HepG2 (cell line): Measurements from ENCODE around the gene ABTB2. TPM values are rescaled to one million over a fixed set of nuclear protein-coding genes. Genes with fewer than 3 reads are reported as not detected.

Source experiments
- ARID2 ChIP-seq: sonication (generic); formaldehyde crosslinking; IDR thresholded peaks from 2 replicates; pipeline ENCODE4 v1.8.1; 2022; ENCODE audit warnings: mild to moderate bottlenecking, missing genetic modification reagents, borderline replicate concordance
- ATF5 ChIP-seq: sonication (generic); formaldehyde crosslinking; IDR thresholded peaks from 2 replicates; pipeline ENCODE4 v1.4.0; 2020; ENCODE audit warnings: mild to moderate bottlenecking, low read depth, missing genetic modification reagents
- CBX5 ChIP-seq: sonication (generic); formaldehyde crosslinking; IDR thresholded peaks from 2 replicates; pipeline ENCODE4 v1.4.0; 2020; ENCODE audit warnings: missing genetic modification reagents, borderline replicate concordance
- CHD2 ChIP-seq: IDR thresholded peaks from 2 replicates; pipeline ENCODE4 v1.6.1; 2011; ENCODE audit warnings: low read depth, low read length, improper control_type of control experiment
- DMAP1 ChIP-seq: IDR thresholded peaks from 2 replicates; pipeline ENCODE4 v1.6.1; 2016
- ERF ChIP-seq: IDR thresholded peaks from 2 replicates; pipeline ENCODE4 v1.6.1; 2018; ENCODE audit warnings: missing biosample characterization, missing genetic modification reagents
- FLYWCH1 ChIP-seq: sonication (generic); formaldehyde crosslinking; IDR thresholded peaks from 2 replicates; pipeline ENCODE4 v1.8.1; 2023; ENCODE audit warnings: mild to moderate bottlenecking, missing genetic modification reagents
- GRHL1 ChIP-seq: sonication (generic); formaldehyde crosslinking; conservative IDR thresholded peaks from 2 replicates; pipeline ENCODE4 v1.8.0; 2022; ENCODE audit warnings: missing genetic modification reagents
- GTF2F1 ChIP-seq: fragments of 150-350 bp; IDR thresholded peaks from 2 replicates; pipeline ENCODE4 v1.6.1; 2014; ENCODE audit warnings: low read length
- HNRNPK ChIP-seq: fragments of 200-400 bp; formaldehyde crosslinking; IDR thresholded peaks from 2 replicates; pipeline ENCODE4 v1.6.1; 2018; ENCODE audit warnings: low read length, low read depth, moderate library complexity, mild to moderate bottlenecking; ENCODE audit not compliant: poor library complexity, severe bottlenecking
- HNRNPL ChIP-seq: fragments of 200-400 bp; formaldehyde crosslinking; IDR thresholded peaks from 2 replicates; pipeline ENCODE4 v1.6.1; 2017; ENCODE audit warnings: mild to moderate bottlenecking, low read depth, low read length
- NKX3-1 ChIP-seq: sonication (generic); formaldehyde crosslinking; IDR thresholded peaks from 2 replicates; pipeline ENCODE4 v1.5.0; 2020; ENCODE audit warnings: missing genetic modification reagents
- NPAS2 ChIP-seq: sonication (generic); formaldehyde crosslinking; IDR thresholded peaks from 2 replicates; pipeline ENCODE4 v1.8.0; 2022; ENCODE audit warnings: mild to moderate bottlenecking, missing genetic modification reagents, borderline replicate concordance
- PAXIP1 ChIP-seq: sonication (generic); formaldehyde crosslinking; conservative IDR thresholded peaks from 2 replicates; pipeline ENCODE4 v1.4.0; 2020; ENCODE audit warnings: mild to moderate bottlenecking, missing genetic modification reagents, moderate library complexity
- RFXANK ChIP-seq: IDR thresholded peaks from 2 replicates; pipeline ENCODE4 v1.6.1; 2016
- SCMH1 ChIP-seq: sonication (generic); formaldehyde crosslinking; IDR thresholded peaks from 2 replicates; pipeline ENCODE4 v1.9.0; 2021; ENCODE audit warnings: missing genetic modification reagents, mild to moderate bottlenecking, borderline replicate concordance
- TFAP4 ChIP-seq: sonication (generic); IDR thresholded peaks from 2 replicates; pipeline ENCODE4 v1.6.1; 2016; ENCODE audit warnings: low read depth, borderline replicate concordance
- WIZ ChIP-seq: sonication (generic); formaldehyde crosslinking; IDR thresholded peaks from 2 replicates; pipeline ENCODE4 v1.5.1; 2020; ENCODE audit warnings: mild to moderate bottlenecking, missing genetic modification reagents
- ZBTB21 ChIP-seq: sonication (generic); formaldehyde crosslinking; IDR thresholded peaks from 2 replicates; pipeline ENCODE4 v1.4.0; 2020; ENCODE audit warnings: missing genetic modification reagents
- ZNF329 ChIP-seq: sonication (generic); formaldehyde crosslinking; IDR thresholded peaks from 2 replicates; pipeline ENCODE4 v1.9.0; 2021; ENCODE audit warnings: low read depth, mild to moderate bottlenecking, missing genetic modification reagents
- ZNF639 ChIP-seq: conservative IDR thresholded peaks from 2 replicates; pipeline ENCODE4 v1.6.1; 2018; ENCODE audit warnings: missing genetic modification reagents
- ZZZ3 ChIP-seq: sonication (generic); formaldehyde crosslinking; IDR thresholded peaks from 2 replicates; pipeline ENCODE4 v1.4.0; 2020; ENCODE audit warnings: missing genetic modification reagents, mild to moderate bottlenecking, borderline replicate concordance
- polyA plus RNA-seq, 8 experiments: library from polyadenylated mRNA; depleted of rRNA in 3 of 8; stranded (reverse) in 7 of 8; unstranded in 1 of 8; fragments of >200 nt; fragmentation: Illumina TruSeq in 4 of 8; extraction: Trizol in 4 of 8; gene quantifications; 2 replicates each; pipeline versions ENCODE4 v1.2.1 to v1.2.3, GENCODE V29; 2011 to 2016; ENCODE audit warnings: low read depth in 4 of 8, missing spikeins in 1 of 8, mixed read lengths in 1 of 8; ENCODE audit not compliant: insufficient read depth in 1 of 8
- total RNA-seq, 5 experiments: library from RNA; depleted of rRNA; stranded (reverse); fragments of >200 nt; fragmentation: Illumina TruSeq; extraction: Trizol; gene quantifications; 2 replicates each; pipeline ENCODE4 v1.2.3, GENCODE V29; 2016; ENCODE audit warnings: low read depth in 1 of 5

The ABTB2 gene
- total and polyA plus RNA-seq, 2 of the 13 experiments (the other 11 are each of a cell fraction or from before 2014, with no cell fraction given) = 5.1 to 15.4 TPM

GRCh38 chr11:34358728-34359547, 1.1 kb upstream of the ABTB2 start (continued):
- TF ChIP-seq FLYWCH1 (CRISPR knock-in tag) (no peak), NPAS2 (no peak), PAXIP1 (CRISPR knock-in tag) (peak; percentile 40; the same call in 1 of the 2 replicates), HNRNPK (no peak), ZNF639 (CRISPR knock-in tag) (no peak; the same call in 1 of the 2 replicates), RFXANK (CRISPR knock-in tag) (no peak), SCMH1 (CRISPR knock-in tag) (no peak), ZZZ3 (CRISPR knock-in tag) (no peak), WIZ (no peak), ZBTB21 (no peak), ATF5 (CRISPR knock-in tag) (0 out of 2 replicates have a peak, but pooled peaks have one; percentile 68), ARID2 (CRISPR knock-in tag) (peak; percentile 82; the same call in 1 of the 2 replicates), DMAP1 (CRISPR knock-in tag) (peak; percentile 88), CHD2 (no peak), ZNF329 (peak; percentile 41; the same call in 1 of the 2 replicates), GRHL1 (CRISPR knock-in tag) (no peak), CBX5 (CRISPR knock-in tag) (0 out of 2 replicates have a peak, but pooled peaks have one; percentile 68), TFAP4 (no peak), GTF2F1 (no peak), NKX3-1 (CRISPR knock-in tag) (peak; percentile 52; the same call in 1 of the 2 replicates), ERF (CRISPR knock-in tag) (peak; percentile 8; the same call in 1 of the 2 replicates), HNRNPL (peak; percentile 94)
